GM18861 (cell line): ENCODE data around the gene SH3RF3.

Experiments
- ATAC-seq: cut with Tn5 transposase; IDR thresholded peaks from one replicate; pipeline ENCODE4 v1.9.1; 2021; ENCODE audit not compliant: unreplicated experiment

Gene SH3RF3

DNA sequence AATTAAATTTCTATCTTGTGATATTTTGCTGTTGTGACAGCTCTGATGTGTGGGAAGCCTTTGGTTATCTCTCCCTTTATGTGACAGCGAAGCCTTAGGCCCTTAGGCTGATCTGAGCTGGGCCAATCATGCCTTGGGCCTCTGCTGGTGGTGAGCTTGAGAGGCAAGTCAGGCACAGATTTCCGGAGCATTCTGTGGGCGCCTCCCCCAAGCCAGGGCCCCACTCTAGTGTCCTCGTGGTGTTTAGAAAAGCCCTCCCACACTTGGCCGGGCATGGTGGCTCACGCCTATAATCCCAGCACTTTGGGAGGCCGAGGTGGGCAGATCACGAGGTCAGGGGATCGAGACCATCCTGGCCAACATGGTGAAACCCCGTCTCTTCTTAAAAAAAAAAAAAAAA, 239.8 kb downstream of the SH3RF3 start:
- no peak for ATAC-seq

DNA sequence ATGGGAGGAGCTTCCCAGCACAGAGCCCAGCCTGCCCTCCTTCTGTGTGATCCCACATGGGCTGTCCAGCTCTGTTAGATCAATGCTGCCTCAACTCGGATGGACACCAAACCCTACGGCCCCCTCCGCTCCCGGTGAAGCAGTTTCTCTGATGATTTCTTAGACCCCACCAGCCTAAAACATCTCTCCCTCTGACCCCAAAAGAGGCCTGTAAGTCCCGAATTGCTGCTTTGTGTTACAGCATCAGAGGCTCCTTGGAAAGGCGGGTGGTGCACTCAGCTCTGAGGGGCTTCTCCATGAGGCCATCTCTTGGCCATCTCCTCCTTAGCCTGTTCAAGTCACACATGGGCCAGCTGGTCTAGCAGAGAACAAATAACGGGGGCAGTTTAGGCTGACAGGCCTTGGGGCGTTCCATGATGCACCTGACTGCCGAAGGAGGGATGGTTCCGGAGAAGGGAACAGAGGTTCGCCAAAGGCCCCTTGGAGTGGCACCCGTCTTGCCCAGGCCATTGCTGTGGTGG, 240.7 kb downstream of the SH3RF3 start:
- no peak for ATAC-seq

DNA sequence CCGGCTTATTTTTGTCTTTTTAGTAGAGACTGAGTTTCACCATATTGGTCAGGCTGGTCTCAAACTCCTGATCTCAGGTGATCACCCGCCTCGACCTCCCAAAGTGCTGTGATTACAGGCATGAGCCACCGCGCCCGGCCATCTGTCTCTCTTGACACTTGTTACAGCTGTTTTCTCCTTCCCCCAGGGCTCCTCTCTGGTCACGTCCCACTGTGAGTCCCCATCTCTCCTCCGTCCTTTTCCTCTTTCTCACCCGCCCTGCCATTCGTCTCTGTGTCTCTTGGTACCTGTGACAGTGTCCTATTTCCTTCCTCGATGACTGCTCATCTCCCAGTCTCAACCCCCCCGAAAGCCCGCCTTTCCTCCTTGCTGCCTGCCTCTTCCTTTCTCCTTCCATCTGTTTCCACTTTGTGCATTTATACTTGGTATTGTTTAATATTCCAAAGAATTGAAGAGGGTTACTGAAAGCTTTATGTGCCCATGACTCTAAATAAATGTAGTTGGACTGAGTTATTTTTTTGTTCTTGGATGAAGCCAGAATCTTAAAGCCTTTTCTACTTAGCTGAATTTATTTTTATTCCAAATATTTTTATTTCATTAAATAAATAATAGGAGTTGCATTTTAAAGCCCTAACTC, 241.5 kb downstream of the SH3RF3 start:
- no peak for ATAC-seq

DNA sequence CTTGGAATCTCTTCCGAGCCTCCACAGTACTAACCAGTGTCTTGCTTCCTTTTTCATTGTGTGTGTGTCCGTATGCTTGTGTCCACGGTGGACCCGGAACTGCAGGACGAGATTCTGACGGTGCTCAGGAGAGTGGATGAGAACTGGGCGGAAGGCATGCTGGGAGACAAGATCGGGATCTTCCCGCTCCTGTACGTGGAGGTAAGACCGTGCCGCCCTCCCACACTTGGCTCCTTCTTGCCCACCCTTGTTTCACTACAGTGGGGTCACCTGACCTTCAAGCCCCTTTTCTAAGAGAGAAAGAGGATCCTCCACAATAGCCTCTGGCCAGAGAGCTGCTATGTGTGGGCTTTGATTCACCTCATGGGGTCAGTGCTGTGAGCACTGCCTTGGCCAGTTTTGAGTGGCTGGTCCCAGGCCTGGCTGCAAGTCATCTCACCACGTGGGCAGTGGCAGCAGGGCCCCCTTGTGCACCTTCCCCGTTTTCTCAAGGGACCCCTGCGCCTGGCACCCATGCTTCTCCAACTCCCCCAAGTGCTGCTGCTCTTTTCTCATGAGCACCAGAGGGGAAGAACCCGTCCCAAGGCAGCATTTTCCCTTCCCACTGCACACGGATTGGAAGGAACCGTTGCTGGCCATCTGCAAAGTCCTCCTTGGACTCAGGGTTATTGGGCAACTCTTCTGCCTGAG, 242.6 kb downstream of the SH3RF3 start:
- ATAC-seq: no peak

DNA sequence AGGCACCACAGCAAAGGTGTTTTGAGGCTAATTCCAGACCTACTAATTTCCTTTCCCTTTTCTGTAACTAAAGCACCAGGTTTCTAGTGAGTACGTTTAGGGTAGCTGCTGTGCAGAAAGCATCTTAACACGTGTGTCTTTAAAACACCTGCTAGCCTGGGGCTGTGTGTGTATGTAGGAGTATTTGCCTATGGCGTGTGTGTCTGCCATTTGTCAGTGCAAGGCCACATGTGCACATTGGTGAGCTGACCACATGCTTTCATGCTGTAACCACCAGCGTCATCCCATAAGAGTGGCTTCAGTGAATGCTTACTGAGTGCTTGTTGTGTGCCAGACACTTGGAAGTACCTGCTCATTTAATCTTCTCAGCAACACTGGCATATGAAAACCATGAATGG, 243.2 kb downstream of the SH3RF3 start:
- ATAC-seq: no peak

DNA sequence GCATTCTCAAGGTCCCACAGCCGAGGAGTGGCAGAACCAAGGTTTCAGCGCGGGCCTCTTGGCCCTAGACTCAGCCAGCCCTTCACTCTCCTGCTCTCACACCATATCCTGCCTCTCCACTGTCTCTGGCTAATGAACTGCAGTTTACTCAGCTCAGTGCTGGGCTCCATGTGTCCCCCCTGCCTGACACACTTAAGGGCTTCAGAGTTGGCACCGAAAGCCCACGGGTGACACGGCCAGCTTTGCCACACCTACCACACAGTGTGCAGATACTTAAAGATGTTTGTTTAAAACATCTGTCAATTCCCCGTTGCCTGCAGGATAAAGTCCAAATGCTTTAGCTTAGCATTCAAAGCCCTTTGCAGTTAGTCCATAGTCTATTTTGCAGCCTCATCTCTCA, 243.6 kb downstream of the SH3RF3 start:
- ATAC-seq: no peak

DNA sequence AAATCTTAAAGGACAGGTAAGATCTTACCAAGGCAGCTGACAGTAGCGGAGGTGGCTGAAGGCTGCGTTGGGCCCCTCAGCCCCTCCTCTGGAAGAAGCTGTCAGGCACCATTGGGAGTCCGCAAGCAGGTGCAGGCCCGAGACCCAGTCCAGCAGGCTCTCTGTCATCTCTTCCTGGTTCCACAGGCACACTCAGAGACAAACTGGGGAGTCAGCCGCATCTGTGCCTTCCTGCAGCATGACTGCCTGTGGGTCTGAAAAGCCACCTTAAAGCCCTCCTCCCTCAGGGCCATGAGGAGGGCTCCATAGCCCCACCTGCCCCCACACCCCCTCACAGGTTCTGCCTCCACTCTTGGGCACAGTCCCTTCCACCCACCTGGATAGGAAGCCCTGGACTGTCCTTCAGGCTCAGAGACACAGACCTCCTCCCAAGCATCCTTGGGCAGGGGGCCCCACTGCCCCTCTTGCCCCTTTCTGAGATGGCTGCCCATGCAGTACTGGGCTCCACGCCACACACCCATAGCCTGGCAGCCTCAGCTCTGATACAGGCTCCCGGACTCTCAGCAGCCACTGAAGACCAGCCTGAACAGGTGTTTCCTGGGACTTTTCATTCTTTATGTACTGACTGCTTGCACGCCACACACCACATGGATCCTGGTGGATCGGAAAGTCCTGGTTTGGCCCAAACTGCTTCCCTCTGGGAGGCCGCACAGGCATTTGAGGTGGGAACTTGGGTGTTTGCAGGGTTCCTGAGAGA, 245.0 kb downstream of the SH3RF3 start:
- ATAC-seq: no peak

DNA sequence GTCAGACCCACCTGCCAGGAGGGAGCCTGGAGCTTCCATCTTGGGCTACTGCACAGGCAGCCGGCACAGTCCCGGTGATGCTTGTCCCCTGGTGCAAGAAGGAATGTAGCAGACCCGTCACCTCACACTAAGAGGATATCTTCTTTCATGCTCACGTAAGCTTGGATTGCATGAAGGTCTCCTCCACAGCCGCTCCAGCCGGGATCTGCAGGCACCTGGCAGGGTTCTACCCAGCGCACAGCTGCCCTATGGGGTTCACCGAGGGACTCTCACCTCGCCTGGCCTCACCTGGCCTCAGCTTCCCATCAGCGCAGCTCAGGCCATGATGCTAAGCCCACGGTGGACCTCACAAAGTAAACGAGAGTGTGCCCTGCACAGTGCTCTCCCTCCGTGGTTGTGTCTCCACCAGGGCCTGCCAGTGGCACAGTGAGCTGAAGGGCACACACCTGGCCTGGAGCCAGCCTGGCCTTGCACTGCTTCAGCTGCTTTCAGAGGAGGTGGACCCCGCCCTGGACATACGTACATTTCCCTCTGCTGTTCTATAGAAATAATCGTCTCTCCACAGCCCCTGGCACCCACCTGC, 245.6 kb downstream of the SH3RF3 start:
- ATAC-seq: no peak

DNA sequence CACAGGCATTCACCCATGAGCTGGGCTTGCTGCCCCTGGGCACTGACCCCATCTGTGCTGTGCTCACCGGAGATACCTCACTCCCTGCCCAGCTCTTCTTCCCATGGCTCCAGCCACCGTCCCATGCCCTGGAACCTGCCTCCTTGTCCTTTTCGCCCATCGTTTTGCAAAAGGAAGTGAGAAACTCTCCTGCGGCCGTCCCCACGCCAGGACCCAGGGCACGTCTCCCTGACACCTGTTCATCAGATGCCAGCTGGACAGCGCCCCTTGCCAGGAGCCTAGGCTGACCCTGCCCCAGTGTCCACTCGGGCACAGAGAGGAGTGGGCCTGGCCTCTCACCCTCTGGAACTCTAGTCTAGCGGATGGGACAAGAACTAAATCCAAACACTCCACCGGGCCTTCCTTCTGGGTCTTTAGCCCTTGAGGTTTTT, 246.1 kb downstream of the SH3RF3 start:
- no peak for ATAC-seq

DNA sequence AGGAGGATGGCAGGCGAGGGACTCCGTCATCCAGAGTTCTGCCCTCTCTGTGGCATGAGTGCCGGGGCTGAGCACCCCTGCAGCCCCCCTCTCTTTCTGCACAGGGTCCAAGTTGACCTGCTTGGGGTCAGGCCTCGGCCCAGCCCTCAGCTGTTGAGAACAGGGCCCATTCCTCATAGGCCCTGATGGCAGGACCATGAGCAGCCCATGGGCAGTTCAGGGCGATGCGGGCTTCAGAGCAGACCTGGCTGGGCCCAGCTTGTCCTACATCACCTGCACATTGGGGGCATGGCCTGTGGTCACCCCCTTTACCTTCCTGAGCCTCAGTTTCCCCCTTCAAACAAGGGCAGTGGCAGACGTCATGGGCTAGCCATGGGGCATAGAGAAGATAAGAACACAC, 246.7 kb downstream of the SH3RF3 start:
- ATAC-seq: no peak

DNA sequence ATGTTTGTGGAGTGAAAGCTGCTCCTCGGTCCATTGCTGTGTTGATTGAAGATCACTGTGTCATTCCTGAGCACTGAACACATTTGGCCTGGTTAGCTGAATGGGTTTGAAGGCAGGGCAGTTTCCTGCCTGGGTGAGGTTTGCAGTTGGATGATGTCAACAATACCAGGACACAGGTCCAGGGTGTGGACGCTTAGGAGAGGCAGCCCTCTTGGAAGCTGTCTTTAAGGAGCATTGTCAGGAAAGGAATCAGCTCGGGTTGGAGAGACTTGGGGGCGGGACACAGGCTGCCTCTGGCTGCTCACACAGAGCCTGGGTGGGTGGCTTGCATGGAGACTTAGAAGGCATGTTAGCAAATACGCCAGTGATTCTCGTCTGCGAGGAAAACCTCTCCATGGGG, 247.1 kb downstream of the SH3RF3 start:
- no peak for ATAC-seq

DNA sequence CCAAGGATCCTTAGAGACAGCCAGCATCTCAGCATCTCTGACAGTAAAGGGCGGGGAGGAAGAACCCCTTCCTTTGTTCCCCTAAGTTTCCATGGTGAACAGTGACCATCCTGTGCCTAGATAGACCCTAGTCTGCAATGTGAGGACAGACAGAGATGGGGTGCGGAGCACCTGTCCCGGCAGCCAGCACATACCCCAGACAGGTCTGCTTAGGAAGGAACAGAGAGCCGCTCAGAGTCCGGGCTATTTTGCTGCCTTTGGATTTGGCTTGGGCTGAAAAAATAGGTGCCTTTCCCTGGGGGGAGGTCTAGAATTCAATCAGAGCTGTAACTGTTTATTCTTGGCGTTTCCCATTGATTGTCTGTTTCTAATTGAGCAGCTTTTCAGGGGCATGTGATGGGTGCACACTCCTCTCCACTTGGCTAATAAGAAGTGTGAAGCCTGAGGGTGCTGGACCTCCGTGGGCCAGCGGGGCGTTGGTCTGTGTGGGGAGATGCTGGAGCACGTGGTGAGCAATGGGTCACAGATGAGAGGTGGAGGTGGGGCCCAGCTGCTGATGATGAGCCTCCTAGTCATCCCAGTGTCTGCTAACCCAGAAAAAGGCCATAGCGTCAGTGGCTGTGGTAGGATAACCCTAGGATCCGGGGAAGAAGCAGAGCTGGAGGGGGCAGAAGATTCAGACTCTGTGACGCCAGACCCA, 247.9 kb downstream of the SH3RF3 start:
- no peak for ATAC-seq

DNA sequence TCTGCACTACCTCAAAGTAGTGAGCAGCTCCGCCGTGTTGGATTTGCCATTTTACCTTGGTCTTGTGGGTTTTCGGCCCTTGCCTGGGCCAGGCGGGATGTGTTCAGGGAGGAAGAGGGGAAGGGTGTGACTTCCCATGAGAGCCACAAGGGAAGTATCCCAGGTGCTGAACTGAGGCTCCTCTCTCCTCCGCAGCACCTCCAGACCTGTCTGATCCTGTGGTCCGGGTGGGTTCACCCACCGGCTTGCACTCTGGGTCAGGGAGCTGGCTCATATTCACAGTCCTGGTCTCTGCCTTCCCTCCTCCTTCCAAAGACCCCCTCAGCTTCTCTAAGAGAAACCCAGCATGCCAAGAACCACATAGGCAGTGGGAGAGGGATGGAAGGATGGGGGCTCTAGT, 249.0 kb downstream of the SH3RF3 start:
- ATAC-seq: no peak

DNA sequence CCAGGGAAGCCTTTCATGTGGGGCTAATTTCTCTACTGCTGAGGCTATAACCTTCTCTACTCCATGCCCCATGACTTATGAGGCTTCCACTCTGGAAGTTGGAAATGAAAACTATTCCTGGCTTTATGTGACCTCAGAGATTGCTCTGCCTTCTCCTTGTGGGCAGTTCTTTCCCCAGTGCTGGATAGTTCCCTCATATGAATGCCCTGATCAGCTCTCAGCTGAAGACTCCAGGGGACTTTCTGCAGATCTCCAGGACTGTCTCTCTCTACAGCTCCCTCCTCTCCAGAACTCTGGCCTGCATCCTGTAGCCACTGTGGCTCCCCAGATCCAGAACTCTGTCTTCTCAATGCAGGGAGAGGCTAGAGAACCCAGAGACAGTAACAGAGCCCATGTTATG, 249.7 kb downstream of the SH3RF3 start:
- no peak for ATAC-seq

DNA sequence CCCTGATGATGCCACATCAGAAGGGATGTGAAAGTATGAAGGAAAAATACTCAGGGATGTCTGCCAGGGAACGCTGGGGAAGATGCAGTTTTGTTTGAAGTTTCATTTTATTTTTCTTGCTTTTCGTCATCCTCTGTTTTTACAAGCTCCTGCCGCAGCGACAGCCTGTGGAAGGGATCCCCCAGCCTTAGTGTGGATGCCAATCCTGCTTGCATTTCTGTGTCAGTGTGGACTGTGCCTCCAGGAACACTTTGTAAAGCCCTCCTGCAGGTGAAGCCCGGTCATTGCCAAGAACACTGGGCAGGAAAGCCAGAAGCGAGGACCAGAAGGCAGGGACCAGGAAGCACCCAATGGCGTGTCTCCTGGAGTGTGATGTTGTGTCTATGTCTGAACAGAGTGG, 250.5 kb downstream of the SH3RF3 start:
- ATAC-seq: no peak

DNA sequence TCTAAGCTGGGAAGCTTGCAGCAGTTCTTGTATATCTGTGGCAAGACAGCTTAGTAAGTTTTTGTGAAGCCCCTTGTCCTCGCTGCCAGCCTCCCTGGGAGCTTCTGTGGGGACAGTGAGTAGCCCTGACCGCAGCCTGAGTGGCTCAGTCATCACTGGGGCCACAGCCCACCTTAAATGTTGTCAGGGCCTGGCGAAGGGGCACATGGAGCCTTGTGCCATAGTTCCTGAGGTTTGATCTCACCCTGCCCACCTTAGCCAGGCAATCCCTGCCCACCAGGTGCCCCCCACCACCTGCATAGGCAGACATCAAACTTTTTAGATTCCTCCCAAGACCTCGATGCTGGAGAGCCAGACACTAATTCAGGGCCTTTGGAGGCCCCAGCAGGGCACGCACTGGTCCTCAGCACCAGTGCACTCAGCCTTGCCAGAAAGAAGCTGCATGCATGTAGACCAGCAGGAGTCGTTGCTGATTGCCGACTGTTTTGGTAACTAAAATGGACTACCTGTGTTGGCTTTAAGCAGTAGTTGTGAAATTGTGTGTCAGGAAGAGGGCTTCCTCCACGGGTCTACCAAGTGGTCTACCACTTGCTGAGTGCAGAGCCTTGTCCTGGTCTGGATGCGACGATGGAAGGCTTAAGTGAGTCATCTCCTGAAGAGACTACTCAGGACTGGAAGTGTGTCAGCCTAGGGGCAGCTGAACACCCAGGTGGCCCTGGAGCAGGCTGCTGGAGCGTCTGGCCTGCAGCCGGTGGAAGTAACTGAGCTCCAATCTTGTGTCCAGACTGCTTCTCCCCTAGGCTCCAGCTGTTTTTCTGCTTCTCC, 251.7 kb downstream of the SH3RF3 start:
- ATAC-seq: no peak

DNA sequence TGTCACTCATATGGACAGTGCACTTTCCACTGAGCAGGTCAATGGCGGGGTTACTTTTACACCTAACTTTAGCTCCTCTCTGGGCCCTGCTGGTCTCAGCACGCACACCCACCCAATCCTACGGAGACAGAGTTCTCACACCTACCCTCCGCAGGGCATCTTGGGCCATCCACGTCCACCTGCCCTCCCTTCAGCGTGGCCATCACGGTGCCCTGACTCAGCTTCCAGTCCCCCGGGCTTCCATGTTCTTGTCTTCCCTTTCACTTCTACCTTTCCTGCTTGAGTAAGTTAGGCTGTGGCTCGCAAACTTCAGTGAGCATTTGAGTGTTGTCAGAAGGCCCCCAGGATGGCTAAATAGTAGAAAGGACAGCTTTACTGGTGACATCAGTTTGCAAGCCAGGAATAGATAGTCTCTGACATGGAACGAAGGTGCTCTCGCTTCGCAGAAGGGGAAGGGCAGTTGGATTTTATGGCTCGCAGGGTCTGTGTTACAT, 252.4 kb downstream of the SH3RF3 start:
- ATAC-seq: no peak

DNA sequence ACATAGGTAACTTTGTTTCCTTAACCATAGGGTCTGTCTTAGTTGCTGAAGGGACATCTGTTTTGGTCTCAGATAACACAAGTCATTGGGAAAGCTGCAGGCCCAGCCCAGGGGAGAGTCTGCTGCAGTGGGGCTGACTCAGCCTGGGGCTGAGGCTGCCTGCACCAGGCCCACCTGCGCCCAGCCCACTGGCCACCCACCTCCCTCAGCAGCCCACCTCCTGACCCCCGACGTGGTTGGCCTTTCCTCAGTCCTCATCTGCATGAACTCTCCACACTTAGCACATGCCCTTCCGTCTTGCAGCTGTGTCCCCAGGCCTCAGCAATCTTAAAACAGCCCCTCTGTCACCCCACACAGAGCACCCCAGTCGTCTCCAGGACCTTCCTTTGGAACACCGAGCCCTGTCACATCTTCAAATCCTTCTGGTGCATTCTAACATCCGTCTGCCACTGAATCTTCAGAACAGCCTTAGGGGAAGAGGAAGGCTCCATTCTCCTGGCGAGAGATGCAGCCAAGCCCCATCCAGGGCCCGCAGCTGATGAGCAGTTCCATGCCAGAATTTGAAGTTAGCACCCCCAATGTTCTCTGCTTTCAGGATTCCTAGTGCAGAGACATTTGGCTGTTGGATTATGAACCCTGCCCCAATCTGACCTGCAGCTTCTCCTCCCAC, 253.4 kb downstream of the SH3RF3 start:
- no peak for ATAC-seq

DNA sequence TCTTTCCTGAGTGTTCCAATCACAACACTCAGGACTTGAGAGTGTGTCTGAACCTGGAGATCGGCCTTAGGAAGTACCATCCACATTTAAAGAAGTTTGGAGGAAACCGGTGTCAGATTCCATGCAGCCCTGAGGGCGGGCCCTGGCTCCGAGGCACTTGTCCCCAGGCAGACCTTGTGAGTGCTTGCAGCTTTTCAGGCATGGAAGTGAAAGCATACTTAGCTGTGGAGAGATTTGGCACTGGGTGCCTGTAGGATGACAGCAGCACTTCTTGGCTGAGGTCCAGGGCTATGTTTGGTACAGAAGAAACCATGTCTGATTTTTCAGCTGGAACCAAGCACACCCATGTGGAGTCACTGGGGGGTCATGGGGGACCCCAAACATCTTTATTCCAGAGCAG, 253.9 kb downstream of the SH3RF3 start:
- no peak for ATAC-seq
